Dedifferentiated amniotic fluid mesenchymal stem cell (primary cell): Measurements from ENCODE around the gene PRDX5.

Experiments
- DNase-seq: peaks from one replicate; pipeline ENCODE4 v3.0.0-alpha.2; 2016; ENCODE audit errors: extremely low spot score

PRDX5 gene

DNA sequence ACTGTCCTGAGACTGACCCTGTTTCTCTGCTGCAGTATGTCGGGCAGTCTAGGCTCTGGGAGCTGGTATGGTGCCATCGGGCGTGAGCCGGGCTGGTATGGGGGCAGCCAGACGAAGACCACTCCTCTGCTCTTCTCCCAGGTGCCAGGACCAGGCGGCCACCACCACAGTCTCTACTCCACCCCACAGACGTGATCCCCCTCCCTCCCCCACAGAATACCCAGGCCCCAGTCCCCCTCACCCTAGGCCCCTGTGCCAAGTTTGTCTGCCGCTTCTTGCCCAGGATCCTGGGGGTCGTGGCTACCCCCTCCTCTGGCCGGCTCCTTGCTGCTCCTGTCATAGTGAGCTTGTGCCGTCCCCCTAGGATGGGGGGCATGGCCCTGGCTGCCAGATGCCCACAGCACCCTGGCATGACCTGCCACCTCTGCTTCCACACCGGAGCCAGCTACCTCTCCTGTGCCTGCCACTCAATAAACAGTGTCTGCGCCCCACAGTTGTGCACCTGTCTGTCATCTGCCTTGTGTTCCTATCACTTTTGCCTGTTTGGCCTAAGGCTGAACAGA is 28.8 kb upstream of the PRDX5 start:
- no peak for DNase-seq

DNA sequence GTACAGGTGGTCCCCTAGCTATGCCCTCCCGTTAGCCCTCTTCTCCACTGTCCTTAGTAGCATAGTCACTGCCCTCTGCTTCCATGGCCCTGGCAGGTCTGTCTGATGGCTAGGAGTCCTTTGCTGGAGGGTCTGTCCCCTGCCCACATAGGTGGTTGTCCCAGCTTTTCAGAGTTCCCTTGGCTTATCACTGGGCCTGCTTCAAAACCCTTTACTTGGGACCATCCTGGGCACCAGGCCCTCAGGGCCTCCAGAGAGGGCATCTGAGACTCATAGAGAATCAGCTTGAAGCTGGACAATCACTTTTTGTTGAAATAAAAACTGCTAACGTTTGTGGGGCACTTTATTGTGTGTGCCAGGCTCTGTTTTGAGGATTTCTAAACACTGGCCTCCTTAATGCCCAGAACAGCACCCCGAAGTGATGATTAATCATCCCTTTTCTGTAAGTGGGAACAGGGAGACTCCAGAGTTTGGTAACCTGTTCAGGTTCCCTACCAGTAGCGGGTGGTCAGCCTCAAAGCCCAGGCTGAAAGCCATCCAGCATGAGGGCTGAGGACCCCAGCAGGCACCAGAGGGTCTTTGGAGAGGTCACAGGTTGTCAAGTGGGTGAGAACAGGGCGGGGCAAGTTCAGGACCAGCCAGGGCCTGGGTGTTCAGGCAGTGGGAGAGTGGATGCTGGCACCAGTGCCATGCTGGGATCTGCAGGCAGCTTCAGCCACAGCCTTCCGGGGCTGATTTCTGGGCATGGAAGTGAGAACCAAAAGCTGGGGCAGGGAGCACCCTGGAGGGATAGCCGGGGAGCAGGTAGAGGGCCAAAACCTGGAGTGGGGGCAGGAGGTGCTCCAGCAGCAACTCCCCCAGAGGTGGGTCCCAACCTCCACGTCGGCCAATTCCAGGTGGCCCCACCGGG is 27.3 kb upstream of the PRDX5 start:
- no peak for DNase-seq

- DNase-seq: no peak
Measured at GRCh38 chr11:64291262-64291751, 26.6 kb upstream of the PRDX5 start, which contains the start of gene KCNK4. Gene KCNK4 (plus strand): TSS chr11:64291302. CDS start chr11:64293019, 1,717 bp downstream.

DNA sequence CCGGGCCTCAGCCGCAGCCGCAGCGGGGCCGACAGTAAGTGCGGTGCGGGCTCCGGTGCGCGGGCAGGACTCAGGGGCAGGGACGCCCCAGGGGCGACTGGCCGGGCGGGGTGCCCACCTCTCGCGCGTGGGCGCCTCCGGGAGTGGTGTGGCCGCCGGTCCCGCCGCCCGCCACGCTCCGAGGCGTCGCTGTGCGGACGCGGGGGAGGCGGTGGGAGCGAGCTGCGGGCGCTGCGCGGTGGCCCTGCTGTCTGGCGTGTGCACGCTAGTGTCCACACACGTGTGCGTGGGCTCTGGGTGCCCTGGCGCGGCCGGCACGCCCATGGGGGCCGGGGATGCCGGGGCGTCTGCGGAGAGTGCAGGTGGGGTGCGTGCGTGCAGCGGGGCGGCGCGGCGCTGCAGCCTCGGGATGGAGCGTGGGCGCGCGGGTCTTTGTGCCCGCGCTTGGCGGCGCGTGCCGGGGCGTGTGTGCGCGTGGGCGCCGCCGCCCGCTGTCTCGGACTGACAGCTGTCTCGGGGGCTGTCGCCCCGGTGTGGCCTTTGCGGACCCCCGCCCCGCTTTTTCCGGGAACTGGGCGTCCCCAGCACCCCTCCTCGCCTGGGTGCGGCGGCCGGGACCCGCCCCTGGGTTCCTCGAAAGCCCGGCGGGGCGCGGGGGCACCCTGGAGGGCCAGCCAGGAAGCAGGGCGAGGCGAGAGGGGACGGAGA is 26.0 kb upstream of the PRDX5 start:
- DNase-seq: no peak

DNA sequence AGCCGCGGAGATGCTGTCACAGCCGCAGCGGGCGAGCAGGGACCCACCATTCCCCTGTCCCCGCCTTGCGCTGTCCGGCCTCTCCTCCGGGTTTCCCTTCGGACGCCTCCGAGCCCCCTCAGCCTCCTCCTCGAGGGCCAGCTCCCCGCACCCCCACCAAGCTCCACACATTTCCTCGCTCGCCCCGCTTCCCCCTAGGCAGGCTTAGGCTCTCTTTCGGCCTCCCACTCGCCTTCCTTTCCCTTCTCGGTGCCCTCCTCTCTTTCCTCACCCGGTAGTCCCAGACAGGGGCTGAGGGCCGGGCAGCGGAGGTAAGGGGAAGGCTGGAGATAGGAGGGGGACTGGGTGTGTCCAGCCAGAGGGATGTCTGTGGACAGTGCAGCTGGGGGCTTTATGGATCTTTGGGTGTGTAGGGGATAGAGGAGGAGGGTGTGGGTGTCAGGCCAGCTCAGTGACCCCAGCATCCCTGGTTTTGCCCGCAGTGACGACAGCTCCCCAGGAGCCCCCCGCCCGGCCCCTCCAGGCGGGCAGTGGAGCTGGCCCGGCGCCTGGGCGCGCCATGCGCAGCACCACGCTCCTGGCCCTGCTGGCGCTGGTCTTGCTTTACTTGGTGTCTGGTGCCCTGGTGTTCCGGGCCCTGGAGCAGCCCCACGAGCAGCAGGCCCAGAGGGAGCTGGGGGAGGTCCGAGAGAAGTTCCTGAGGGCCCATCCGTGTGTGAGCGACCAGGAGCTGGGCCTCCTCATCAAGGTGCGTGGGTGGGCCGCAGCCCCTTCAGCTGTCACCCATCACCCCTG is 25.3 kb upstream of the PRDX5 start:
- DNase-seq: no peak

GRCh38 chr11:64294774-64295173 is 23.1 kb upstream of the PRDX5 start:
- no peak for DNase-seq

GRCh38 chr11:64295760-64296159 is 22.2 kb upstream of the PRDX5 start:
- no peak for DNase-seq

DNA sequence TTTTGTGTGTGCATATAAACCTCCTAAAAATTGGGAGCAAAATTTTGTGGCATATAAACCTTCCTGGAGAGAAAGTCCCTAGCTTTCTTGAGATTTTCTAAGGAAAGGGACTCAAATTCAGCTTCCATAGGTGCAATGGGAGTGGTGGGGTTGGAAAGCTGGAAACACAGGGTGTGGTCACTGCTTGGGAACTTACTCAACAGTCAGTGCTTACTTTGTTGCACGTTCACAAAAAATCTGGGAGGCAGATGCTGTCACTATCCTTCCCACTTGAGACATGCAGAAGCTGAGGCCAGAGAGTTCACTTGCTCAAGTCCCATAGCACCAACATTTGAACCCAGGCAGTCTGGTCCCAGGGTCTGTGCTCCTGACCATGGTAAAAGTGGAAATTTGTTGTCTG is 21.7 kb upstream of the PRDX5 start:
- DNase-seq: no peak

DNA sequence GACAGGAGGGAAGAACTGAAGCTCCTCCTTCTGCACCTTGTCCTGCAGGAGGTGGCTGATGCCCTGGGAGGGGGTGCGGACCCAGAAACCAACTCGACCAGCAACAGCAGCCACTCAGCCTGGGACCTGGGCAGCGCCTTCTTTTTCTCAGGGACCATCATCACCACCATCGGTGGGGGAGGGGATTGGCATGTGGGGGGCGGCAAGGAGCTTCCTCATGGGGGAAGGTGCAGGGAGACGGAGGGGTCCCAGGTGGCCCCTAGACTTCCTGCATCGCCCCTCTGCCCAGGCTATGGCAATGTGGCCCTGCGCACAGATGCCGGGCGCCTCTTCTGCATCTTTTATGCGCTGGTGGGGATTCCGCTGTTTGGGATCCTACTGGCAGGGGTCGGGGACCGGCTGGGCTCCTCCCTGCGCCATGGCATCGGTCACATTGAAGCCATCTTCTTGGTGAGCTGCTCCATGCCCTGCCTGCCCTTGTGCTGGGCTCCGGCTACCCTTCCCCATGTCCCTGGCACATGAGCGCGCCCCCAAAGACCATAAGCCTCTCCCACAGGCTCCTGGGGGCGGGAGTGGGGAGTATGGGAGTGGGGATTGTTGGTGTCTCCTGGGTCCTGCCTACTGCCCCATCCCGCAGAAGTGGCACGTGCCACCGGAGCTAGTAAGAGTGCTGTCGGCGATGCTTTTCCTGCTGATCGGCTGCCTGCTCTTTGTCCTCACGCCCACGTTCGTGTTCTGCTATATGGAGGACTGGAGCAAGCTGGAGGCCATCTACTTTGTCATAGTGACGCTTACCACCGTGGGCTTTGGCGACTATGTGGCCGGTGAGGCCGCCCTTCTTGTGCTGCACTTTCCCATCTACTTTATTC is 20.9 kb upstream of the PRDX5 start:
- DNase-seq: no peak

DNA sequence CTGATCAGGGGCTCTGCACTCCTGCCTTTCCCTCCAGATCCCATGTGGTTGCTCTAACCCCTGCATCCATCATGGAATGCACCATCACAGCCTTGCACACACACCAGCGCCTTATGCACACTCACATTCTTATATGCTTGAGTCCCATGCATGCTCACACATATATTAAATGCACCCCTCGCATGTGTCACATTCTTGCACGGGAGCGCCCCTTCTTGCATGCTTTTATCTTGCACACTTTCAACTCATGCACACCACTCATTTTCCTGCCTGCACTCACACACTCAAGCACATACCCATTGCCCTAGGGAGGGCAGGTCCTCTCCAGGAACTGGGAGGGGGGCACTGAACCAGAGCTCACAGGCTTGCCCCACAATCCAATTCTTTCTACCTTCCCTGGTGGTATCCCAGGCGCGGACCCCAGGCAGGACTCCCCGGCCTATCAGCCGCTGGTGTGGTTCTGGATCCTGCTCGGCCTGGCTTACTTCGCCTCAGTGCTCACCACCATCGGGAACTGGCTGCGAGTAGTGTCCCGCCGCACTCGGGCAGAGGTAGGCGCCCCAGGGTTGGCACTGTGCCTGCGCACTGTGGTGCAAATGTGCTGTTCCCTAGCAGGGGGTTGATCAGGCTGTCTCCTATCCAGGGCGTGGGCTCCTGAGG is 20.1 kb upstream of the PRDX5 start:
- no peak for DNase-seq

- no peak for DNase-seq
Measured at GRCh38 chr11:64298966-64299846, 18.7 kb upstream of the PRDX5 start.

DNA sequence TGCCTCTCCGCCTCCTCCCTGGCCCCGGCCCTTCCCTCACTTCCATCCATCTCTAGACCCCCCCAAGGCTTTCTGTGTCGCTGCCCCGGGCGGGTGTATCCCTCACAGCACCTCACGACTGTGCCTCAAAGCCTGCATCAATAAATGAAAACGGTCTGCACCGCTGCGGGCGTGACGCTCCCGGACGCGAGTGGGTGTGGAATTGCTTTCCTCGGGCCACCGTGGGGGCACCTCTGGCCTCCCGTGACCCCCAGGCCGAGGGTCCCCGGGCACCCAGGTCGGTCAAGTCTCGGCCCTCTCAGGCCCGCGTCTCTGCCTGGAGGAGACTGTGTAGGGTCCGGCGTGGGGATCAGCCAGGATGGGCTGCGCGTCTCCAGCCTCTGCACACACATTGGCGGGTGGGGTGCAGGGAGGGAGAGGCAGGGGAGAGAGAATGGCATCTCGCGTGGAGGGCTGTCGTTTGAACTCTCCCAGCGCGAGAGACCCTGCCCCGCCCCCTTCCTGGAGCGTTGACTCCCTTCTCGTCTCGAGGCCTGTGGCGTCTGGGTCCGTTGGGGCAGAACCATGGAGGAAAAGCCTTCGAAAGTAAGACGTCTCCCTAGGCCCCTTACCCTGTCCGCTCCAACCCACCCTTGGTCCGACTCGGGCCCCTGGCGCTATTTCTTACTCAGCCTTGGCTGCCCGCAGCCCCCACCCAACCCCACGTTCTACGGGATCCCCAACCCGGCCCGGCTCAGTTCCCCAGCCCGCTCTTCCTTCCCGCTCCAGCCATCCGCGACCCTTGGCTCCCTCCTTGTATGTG is 17.9 kb upstream of the PRDX5 start, which contains the start of gene CATSPERZ:
Gene CATSPERZ (plus strand): TSS at position 512 of the 802 bp plus-strand sequence. CDS start 53 bp downstream, at position 565.
- no peak for DNase-seq

GRCh38 chr11:64303109-64304031 is 14.6 kb upstream of the PRDX5 start:
- no peak for DNase-seq

- no peak for DNase-seq
Measured at GRCh38 chr11:64304032-64304315, 13.9 kb upstream of the PRDX5 start.

- peak; percentile 86 for DNase-seq
Measured at GRCh38 chr11:64304316-64305072, 13.4 kb upstream of the PRDX5 start.

DNA sequence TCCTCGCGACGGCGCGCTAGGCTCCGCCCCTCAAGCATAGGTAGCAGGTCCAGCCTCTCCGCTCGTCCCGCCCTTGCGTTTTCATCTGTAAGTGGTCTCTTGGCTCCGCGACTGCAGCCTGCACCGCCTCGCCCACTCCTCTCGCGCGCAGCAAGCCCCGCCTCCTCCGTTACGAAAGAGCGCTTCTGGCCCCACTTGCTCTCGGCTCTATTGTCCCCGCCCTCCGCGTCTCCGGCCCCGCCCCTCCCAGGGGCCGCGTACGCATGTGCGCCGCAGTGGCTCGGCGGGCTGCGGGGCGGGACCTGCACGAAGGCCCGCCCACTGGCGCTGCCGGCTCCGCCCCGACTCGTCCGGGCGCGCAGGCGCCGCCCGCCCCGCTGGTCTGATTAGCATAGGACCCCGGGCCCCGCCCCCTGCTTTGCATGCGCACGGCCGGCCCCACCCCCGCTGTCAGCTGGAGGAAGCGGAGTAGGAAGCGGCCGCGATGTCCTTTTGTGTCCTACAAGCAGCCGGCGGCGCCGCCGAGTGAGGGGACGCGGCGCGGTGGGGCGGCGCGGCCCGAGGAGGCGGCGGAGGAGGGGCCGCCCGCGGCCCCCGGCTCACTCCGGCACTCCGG is 12.7 kb upstream of the PRDX5 start, which contains the start of gene ESRRA:
Gene ESRRA (plus strand): TSS at position 450 of the 616 bp plus-strand sequence. CDS start 1,656 bp downstream, outside the sequence.
- peak; percentile 96 for DNase-seq
